Endothelial cell of umbilical vein (primary cell): ENCODE data around the gene OR52A5. TPM values are rescaled to one million over a fixed set of nuclear protein-coding genes. Genes with fewer than 3 reads are reported as not detected.

ENCODE experiments used
- BruUV-seq: library from RNA; stranded (reverse); fragments of 400-500 nt; replicated peaks from 2 replicates; lab custom pipeline; 2021; lab: Mats Ljungman, UMichigan
- CTCF ChIA-PET: fragments of 300-600, 350-600 bp; sonication (Branson Sonifier 250); formaldehyde crosslinking; loops from one replicate; lab custom pipeline; 2021; ENCODE audit warnings: antibody characterized with exemption, inconsistent platforms; lab: Charles Lee
- POLR2A ChIA-PET: fragments of 300-600, 350-600 bp; sonication (Branson Sonifier 250); formaldehyde crosslinking; loops from one replicate; lab custom pipeline; 2021; ENCODE audit warnings: antibody characterized with exemption, inconsistent platforms; lab: Charles Lee
- DNase-seq: peaks from one replicate; pipeline ENCODE4 v3.0.0-alpha.2; 2011; ENCODE audit warnings: low read depth, low spot score
- FAIRE-seq: peaks from 2 replicates; lab custom pipeline; 2011; peaks lifted over from hg19 to GRCh38; lab: Jason Lieb, UNC
- H2AFZ ChIP-seq: 2 replicates; pipeline ENCODE4 v1.6.0; 2012; ENCODE audit warnings: low read depth, low read length, control low read depth, inconsistent platforms
- H3K27ac ChIP-seq: 2 replicates; pipeline ENCODE4 v1.5.1; 2011; ENCODE audit warnings: low read depth, mild to moderate bottlenecking, control low read depth, low read length, moderate library complexity; ENCODE audit not compliant: insufficient read depth
- H3K27me3 ChIP-seq, 2 experiments: 2 replicates each; pipeline versions ENCODE4 v1.6.0 to v1.6.1; 2011; ENCODE audit warnings: low read length in 2 of 2, mixed read lengths in 1 of 2; ENCODE audit not compliant: control insufficient read depth in 2 of 2, insufficient read depth in 2 of 2
- H3K36me3 ChIP-seq, 2 experiments: 2 replicates in 1 of 2; 3 replicates in 1 of 2; pipeline ENCODE4 v1.5.1; 2011; ENCODE audit warnings: low read length in 2 of 2, mild to moderate bottlenecking in 1 of 2, moderate library complexity in 1 of 2; ENCODE audit not compliant: control insufficient read depth in 2 of 2, insufficient read depth in 2 of 2; ENCODE audit errors: extremely low read depth in 1 of 2
- H3K4me1 ChIP-seq: 3 replicates; pipeline ENCODE4 v1.5.1; 2011; ENCODE audit warnings: mild to moderate bottlenecking, low read length; ENCODE audit not compliant: control insufficient read depth, insufficient read depth; ENCODE audit errors: extremely low read depth
- H3K4me2 ChIP-seq: 2 replicates; pipeline ENCODE4 v1.6.1; 2011; ENCODE audit warnings: low read length, control low read depth, mixed read lengths; ENCODE audit not compliant: insufficient read depth
- H3K4me3 ChIP-seq, 3 experiments: fragments of 200-600 bp in 1 of 3; sonication (generic), shearing (Covaris generic) in 1 of 3; replicated peaks in 1 of 3; 2 replicates each; pipeline ENCODE4 v1.5.1; 2011 to 2016; ENCODE audit warnings: control low read depth in 3 of 3, low read length in 3 of 3, mild to moderate bottlenecking in 2 of 3, inconsistent platforms in 1 of 3, low read depth in 1 of 3, moderate library complexity in 1 of 3; ENCODE audit not compliant: insufficient read depth in 1 of 3
- H3K79me2 ChIP-seq: 2 replicates; pipeline ENCODE4 v1.6.0; 2012; ENCODE audit warnings: low read length, inconsistent platforms; ENCODE audit not compliant: control insufficient read depth, insufficient read depth
- H3K9ac ChIP-seq: replicated peaks from 2 replicates; pipeline ENCODE3; 2011; ENCODE audit warnings: low read length, control low read depth; ENCODE audit not compliant: insufficient read depth; ENCODE audit errors: extremely low read depth
- H3K9me1 ChIP-seq: replicated peaks from 3 replicates; pipeline ENCODE4 v1.6.0; 2011; ENCODE audit warnings: mild to moderate bottlenecking, low read length; ENCODE audit not compliant: control insufficient read depth, insufficient read depth; ENCODE audit errors: extremely low read depth
- H3K9me3 ChIP-seq: replicated peaks from 2 replicates; pipeline ENCODE4 v1.5.1; 2012; ENCODE audit warnings: low read length, inconsistent platforms; ENCODE audit not compliant: control insufficient read depth, insufficient read depth
- H4K20me1 ChIP-seq: replicated peaks from 2 replicates; pipeline ENCODE3; 2011; ENCODE audit warnings: mild to moderate bottlenecking, low read length; ENCODE audit not compliant: control insufficient read depth, insufficient read depth; ENCODE audit errors: extremely low read depth
- CTCF ChIP-seq, 2 donors: IDR thresholded peaks; 1 replicate in 1 of 2; 2 replicates in 1 of 2; pipeline ENCODE4 v1.5.1; 2011; ENCODE audit warnings: low read length in 2 of 2, mild to moderate bottlenecking in 2 of 2, moderate library complexity in 2 of 2, control low read depth in 1 of 2, inconsistent platforms in 1 of 2, low read depth in 1 of 2; ENCODE audit not compliant: insufficient read depth in 1 of 2; ENCODE audit errors: extremely low read depth in 1 of 2
- EZH2 ChIP-seq: IDR thresholded peaks from 2 replicates; pipeline ENCODE4 v1.6.1; 2012; ENCODE audit warnings: borderline replicate concordance, low read depth, mild to moderate bottlenecking, moderate library complexity, low read length, inconsistent platforms; ENCODE audit not compliant: severe bottlenecking
- FOS ChIP-seq: IDR thresholded peaks from 2 replicates; pipeline ENCODE4 v1.6.1; 2011; ENCODE audit warnings: mild to moderate bottlenecking, low read length, moderate library complexity, borderline replicate concordance; ENCODE audit not compliant: insufficient read depth
- GATA2 ChIP-seq: IDR thresholded peaks from 2 replicates; pipeline ENCODE4 v1.7.0; 2011; ENCODE audit warnings: low read depth, mild to moderate bottlenecking, moderate library complexity, mixed read lengths, low read length; ENCODE audit not compliant: insufficient read length, insufficient read depth
- JUN ChIP-seq: IDR thresholded peaks from 2 replicates; pipeline ENCODE4 v1.6.1; 2011; ENCODE audit warnings: borderline replicate concordance, low read depth; ENCODE audit not compliant: insufficient read length, insufficient read depth
- MAX ChIP-seq: IDR thresholded peaks from 2 replicates; pipeline ENCODE4 v1.6.1; 2011; ENCODE audit not compliant: insufficient read depth, insufficient read length
- MYC ChIP-seq: IDR thresholded peaks from one replicate; pipeline ENCODE4 v1.6.1; 2011; ENCODE audit warnings: mild to moderate bottlenecking, low read depth, low read length
- POLR2A ChIP-seq: IDR thresholded peaks from 2 replicates; pipeline ENCODE4 v1.6.1; 2012; ENCODE audit warnings: low read depth, mild to moderate bottlenecking, control low read depth, low read length
- POLR2AphosphoS5 ChIP-seq: IDR thresholded peaks from 2 replicates; pipeline ENCODE4 v1.6.1; 2012; ENCODE audit warnings: low read depth, mild to moderate bottlenecking, control low read depth, low read length, moderate library complexity; ENCODE audit not compliant: insufficient read depth
- dilution Hi-C: fragments of 300-500 bp; cut with MboI; formaldehyde crosslinking; loops from one replicate; pipeline ENCODE4 v1.15.0; 2019; ENCODE audit warnings: low sequenced_read_pairs; ENCODE audit not compliant: extremely low pct_ligation_motif_present
- intact Hi-C: fragments of 100-400 bp; cut with micrococcal nuclease; formaldehyde crosslinking; loops from one replicate; pipeline ENCODE4 v1.10.0; 2022
- polyA plus RNA-seq, 4 experiments: library from polyadenylated mRNA; depleted of rRNA in 3 of 4; stranded (reverse) in 3 of 4; unstranded in 1 of 4; fragments of >200 nt; gene quantifications; 2 replicates each; pipeline versions ENCODE4 v1.2.1 to v1.2.3, GENCODE V29; 2011 to 2012; ENCODE audit warnings: missing spikeins in 1 of 4
- total RNA-seq: library from RNA; stranded (reverse); gene quantifications from 2 replicates; pipeline ENCODE4 v1.2.3, GENCODE V29; 2021

Gene OR52A5
- total and polyA plus RNA-seq, 2 donors (not counting 3 experiments of a cell fraction or from before 2014, with no cell fraction given) = not detected

GRCh38 chr11:5174934-5175333 lies 36.8 kb upstream of the OR52A5 start:
- no peaks in the 10 kb centered on the region for H3K9me3 ChIP-seq
- H3K27ac ChIP-seq = no peak overlapping the region
- intact Hi-C loops (no loop called here), dilution Hi-C loops (no loop called here)
- no peaks in the 10 kb centered on the region for H3K4me1 ChIP-seq
- FAIRE-seq = no peak
- no peak overlapping the region for H2AFZ ChIP-seq
- H3K79me2 ChIP-seq = no peaks in the 10 kb centered on the region
- H3K27me3 ChIP-seq = no peaks in the 10 kb centered on the region
- no peak for DNase-seq
- no peaks in the 10 kb centered on the region for H3K36me3 ChIP-seq
- no peak overlapping the region for H3K4me2 ChIP-seq
- H4K20me1 ChIP-seq = no peaks in the 10 kb centered on the region
- no peak overlapping the region for H3K9ac ChIP-seq
- POLR2A ChIA-PET = no interaction called here
- no peak for TF ChIP-seq FOS
- no peak for TF ChIP-seq EZH2
- TF ChIP-seq POLR2A = no peak
- H3K4me3 ChIP-seq = no peak overlapping the region
- BruUV-seq = no TSS peak
- CTCF ChIA-PET = interaction anchor here (1.1 kb wide), 1 partner anchor 22 kb away, joined by 4 read pairs; no protein-coding TSS in a partner anchor
- H3K9me1 ChIP-seq = no peaks in the 10 kb centered on the region

- no peaks in the 10 kb centered on the region for H3K79me2 ChIP-seq
- POLR2A ChIA-PET = no interaction called here
- H3K9me1 ChIP-seq = no peaks in the 10 kb centered on the region
Measured at GRCh38 chr11:5171856-5172255, 33.7 kb upstream of the OR52A5 start.

More at GRCh38 chr11:5171856-5172255, 33.7 kb upstream of the OR52A5 start:
- Histone ChIP-seq H3K9me3 (no peaks in the 10 kb centered on the region), H3K4me1 (no peaks in the 10 kb centered on the region), H2AFZ (no peak overlapping the region), H3K27ac (no peak overlapping the region), H3K27me3 (no peaks in the 10 kb centered on the region), H3K36me3 (no peaks in the 10 kb centered on the region), H4K20me1 (no peaks in the 10 kb centered on the region), H3K9ac (no peak overlapping the region), H3K4me3 (no peak overlapping the region), H3K4me2 (no peak overlapping the region)
- intact Hi-C loops = no loop called here
- no TSS peak for BruUV-seq
- CTCF ChIA-PET = no interaction called here
- FAIRE-seq (no peak), DNase-seq (no peak)
- dilution Hi-C loops = no loop called here
- no peak for TF ChIP-seq FOS
- TF ChIP-seq MYC = no peak
- TF ChIP-seq MAX = no peak
- no peak for TF ChIP-seq GATA2
- no peak for TF ChIP-seq CTCF (IDR thresholded peaks at IDR 0.05; ENCODE audit: extremely low read depth in 1 of 2, insufficient read depth in 1 of 2, low read depth in 1 of 2, low read length in 2 of 2)
- no peak for TF ChIP-seq POLR2A
- no peak for TF ChIP-seq JUN
- no peak for TF ChIP-seq POLR2AphosphoS5
- no peak for TF ChIP-seq EZH2
